SKM-1 (cell line): Measurements from ENCODE around the gene RAPGEF4.

Source experiments
- DNase-seq: peaks from one replicate; lab custom pipeline; 2025; ENCODE audit not compliant: unreplicated experiment; lab: John Stamatoyannopoulos, UW

Gene RAPGEF4

GRCh38 chr2:172894689-172895387, 159.2 kb downstream of the RAPGEF4 start:
- no peak for DNase-seq

- DNase-seq, result no peak
Observed at GRCh38 chr2:172896661-172897081, 161.0 kb downstream of the RAPGEF4 start.

GRCh38 chr2:172900871-172901270, 165.2 kb downstream of the RAPGEF4 start:
- DNase-seq, result no peak

GRCh38 chr2:172901913-172902312, 166.3 kb downstream of the RAPGEF4 start:
- no peak for DNase-seq

- DNase-seq, result no peak
Observed at GRCh38 chr2:172904236-172904635, 168.6 kb downstream of the RAPGEF4 start.

GRCh38 chr2:172905937-172906811, 170.5 kb downstream of the RAPGEF4 start:
- DNase-seq, result no peak

- no peak for DNase-seq
Observed at GRCh38 chr2:172908275-172908674, 172.6 kb downstream of the RAPGEF4 start.

- DNase-seq, result no peak
Observed at GRCh38 chr2:172909454-172909853, 173.8 kb downstream of the RAPGEF4 start.

- no peak for DNase-seq
Observed at GRCh38 chr2:172912266-172912665, 176.6 kb downstream of the RAPGEF4 start.

GRCh38 chr2:172914341-172915008, 178.8 kb downstream of the RAPGEF4 start:
- no peak for DNase-seq

- DNase-seq, result no peak
Observed at GRCh38 chr2:172917716-172918115, 182.1 kb downstream of the RAPGEF4 start.

GRCh38 chr2:172919732-172920131, 184.1 kb downstream of the RAPGEF4 start:
- DNase-seq, result no peak

- DNase-seq, result no peak
Observed at GRCh38 chr2:172921532-172922236, 186.0 kb downstream of the RAPGEF4 start.

- no peak for DNase-seq
Observed at GRCh38 chr2:172922306-172922705, 186.7 kb downstream of the RAPGEF4 start.

- DNase-seq, result no peak
Observed at GRCh38 chr2:172922815-172923214, 187.2 kb downstream of the RAPGEF4 start.

- DNase-seq, result no peak
Observed at GRCh38 chr2:172924097-172924660, 188.5 kb downstream of the RAPGEF4 start.

- no peak for DNase-seq
Observed at GRCh38 chr2:172925600-172925999, 190.0 kb downstream of the RAPGEF4 start.

- DNase-seq, result no peak
Observed at GRCh38 chr2:172926785-172927640, 191.4 kb downstream of the RAPGEF4 start.

GRCh38 chr2:172927641-172928357, 192.2 kb downstream of the RAPGEF4 start:
- no peak for DNase-seq
